Liver (tissue), 9 donors: ENCODE data around the gene CTSA. TPM values are rescaled to one million over a fixed set of nuclear protein-coding genes. Genes with fewer than 3 reads are reported as not detected.

ENCODE experiments used
- DNase-seq: peaks from one replicate; pipeline ENCODE4 v3.0.0-alpha.2; 2017; ENCODE audit warnings: low spot score
- H3K27ac ChIP-seq, 2 donors: one replicate each; pipeline ENCODE4 v1.7.0; 2013; ENCODE audit warnings: inconsistent platforms in 2 of 2, low read length in 2 of 2, control low read depth in 1 of 2, low read depth in 1 of 2, mild to moderate bottlenecking in 1 of 2
- H3K27me3 ChIP-seq, 4 donors: one replicate each; pipeline versions ENCODE4 v1.6.1 to v1.7.0; 2013; ENCODE audit warnings: low read length in 3 of 4, inconsistent platforms in 1 of 4, mild to moderate bottlenecking in 1 of 4, moderate library complexity in 1 of 4; ENCODE audit not compliant: control insufficient read depth in 4 of 4, insufficient read depth in 4 of 4
- H3K36me3 ChIP-seq, 4 donors: one replicate each; pipeline versions ENCODE4 v1.6.1 to v1.7.0; 2013; ENCODE audit warnings: low read length in 3 of 4, mild to moderate bottlenecking in 3 of 4, low read depth in 1 of 4, moderate library complexity in 1 of 4; ENCODE audit not compliant: control insufficient read depth in 4 of 4, insufficient read depth in 3 of 4
- H3K4me1 ChIP-seq, 4 donors: one replicate each; pipeline versions ENCODE4 v1.6.1 to v1.7.0; 2013; ENCODE audit warnings: low read length in 3 of 4, mild to moderate bottlenecking in 3 of 4, moderate library complexity in 1 of 4; ENCODE audit not compliant: control insufficient read depth in 4 of 4, insufficient read depth in 4 of 4
- H3K4me3 ChIP-seq, 3 donors: one replicate each; pipeline versions ENCODE4 v1.6.1 to v1.7.0; 2013; ENCODE audit warnings: low read length in 3 of 3, control low read depth in 1 of 3, low read depth in 1 of 3, mild to moderate bottlenecking in 1 of 3
- H3K9ac ChIP-seq, 2 donors: one replicate each; pipeline ENCODE4 v1.7.0; 2013; ENCODE audit warnings: low read length in 2 of 2, mild to moderate bottlenecking in 2 of 2, moderate library complexity in 2 of 2, control low read depth in 1 of 2, low read depth in 1 of 2
- H3K9me3 ChIP-seq, 4 donors: one replicate each; pipeline versions ENCODE4 v1.6.1 to v1.7.0; 2013; ENCODE audit warnings: low read length in 3 of 4; ENCODE audit not compliant: control insufficient read depth in 4 of 4
- CTCF ChIP-seq: fragments of 150-350 bp; IDR thresholded peaks from 2 replicates; pipeline ENCODE4 v1.5.1; 2017; ENCODE audit warnings: improper control_type of control experiment, low read depth, low read length; ENCODE audit not compliant: missing input control
- EGR1 ChIP-seq, 2 donors: IDR thresholded peaks; 2 replicates each; pipeline ENCODE4 v1.6.1; 2016 to 2018; ENCODE audit warnings: antibody characterized with exemption in 2 of 2, low read depth in 2 of 2
- FOXA2 ChIP-seq: IDR thresholded peaks from 2 replicates; pipeline ENCODE4 v1.6.1; 2016; ENCODE audit warnings: antibody characterized with exemption
- GABPA ChIP-seq, 2 donors: IDR thresholded peaks in 1 of 2; conservative IDR thresholded peaks in 1 of 2; 2 replicates each; pipeline ENCODE4 v1.6.1; 2016; ENCODE audit warnings: antibody characterized with exemption in 2 of 2, mild to moderate bottlenecking in 1 of 2, moderate library complexity in 1 of 2
- HNF4A ChIP-seq, 2 donors: conservative IDR thresholded peaks; 2 replicates each; pipeline ENCODE4 v1.6.1; 2016; ENCODE audit warnings: antibody characterized with exemption in 2 of 2, mild to moderate bottlenecking in 2 of 2
- HNF4G ChIP-seq: IDR thresholded peaks from 2 replicates; pipeline ENCODE4 v1.6.1; 2016; ENCODE audit warnings: antibody characterized with exemption
- NR2F2 ChIP-seq: IDR thresholded peaks from 2 replicates; pipeline ENCODE4 v1.6.1; 2016; ENCODE audit warnings: antibody characterized with exemption
- RAD21 ChIP-seq, 2 donors: IDR thresholded peaks; 2 replicates each; pipeline ENCODE4 v1.6.1; 2016; ENCODE audit warnings: antibody characterized with exemption in 2 of 2, mild to moderate bottlenecking in 2 of 2
- RXRA ChIP-seq, 2 donors: IDR thresholded peaks; 2 replicates each; pipeline ENCODE4 v1.6.1; 2017 to 2018; ENCODE audit warnings: antibody characterized with exemption in 2 of 2, mild to moderate bottlenecking in 1 of 2
- SP1 ChIP-seq: IDR thresholded peaks from 2 replicates; pipeline ENCODE4 v1.6.1; 2018; ENCODE audit warnings: antibody characterized with exemption, mild to moderate bottlenecking
- TAF1 ChIP-seq: conservative IDR thresholded peaks from 2 replicates; pipeline ENCODE4 v1.6.1; 2016; ENCODE audit warnings: antibody characterized with exemption, mild to moderate bottlenecking
- YY1 ChIP-seq: IDR thresholded peaks from 2 replicates; pipeline ENCODE4 v1.6.1; 2016; ENCODE audit warnings: antibody characterized with exemption, mild to moderate bottlenecking
- WGBS: extraction: QIAGEN DNeasy Blood & Tissue Kit; methylation state at CpG from one replicate; pipeline ENCODE4 v1.1.7; 2013; 5-methylcytosine and 5-hydroxymethylcytosine counted together
- polyA plus RNA-seq, 2 donors: library from polyadenylated mRNA; stranded (reverse) in 1 of 2; unstranded in 1 of 2; fragments of 200-250 nt in 1 of 2; fragments of >200 nt in 1 of 2; fragmentation: Nextera tagmentation in 1 of 2; extraction: Ambion mirVana in 1 of 2; gene quantifications; one replicate each; pipeline versions ENCODE4 v1.2.1 to v1.2.3, GENCODE V29; 2013 to 2015
- total RNA-seq, 2 donors: library from RNA; depleted of rRNA; stranded (reverse); fragments of >200 nt; gene quantifications; one replicate each; pipeline ENCODE4 v1.2.3, GENCODE V29; 2014
- TF ChIP-seq, protein P1 (sequence below): IDR thresholded peaks from 2 replicates; pipeline ENCODE4 v1.6.1; 2016; ENCODE audit warnings: antibody characterized with exemption, mild to moderate bottlenecking
- TF ChIP-seq, protein P2 (sequence below): IDR thresholded peaks from 2 replicates; pipeline ENCODE4 v1.6.1; 2016; ENCODE audit warnings: antibody characterized with exemption
- TF ChIP-seq, protein P3 (sequence below): IDR thresholded peaks from 2 replicates; pipeline ENCODE4 v1.6.1; 2016; ENCODE audit warnings: antibody characterized with exemption
- donor health status: healthy.
- donor health status: healthy.
- donor health status: healthy.
- donor health status: healthy.
- donor health status: healthy.

The CTSA gene
- total and polyA plus RNA-seq, 4 donors, result 45.6 to 151 (median 76.4) TPM

DNA sequence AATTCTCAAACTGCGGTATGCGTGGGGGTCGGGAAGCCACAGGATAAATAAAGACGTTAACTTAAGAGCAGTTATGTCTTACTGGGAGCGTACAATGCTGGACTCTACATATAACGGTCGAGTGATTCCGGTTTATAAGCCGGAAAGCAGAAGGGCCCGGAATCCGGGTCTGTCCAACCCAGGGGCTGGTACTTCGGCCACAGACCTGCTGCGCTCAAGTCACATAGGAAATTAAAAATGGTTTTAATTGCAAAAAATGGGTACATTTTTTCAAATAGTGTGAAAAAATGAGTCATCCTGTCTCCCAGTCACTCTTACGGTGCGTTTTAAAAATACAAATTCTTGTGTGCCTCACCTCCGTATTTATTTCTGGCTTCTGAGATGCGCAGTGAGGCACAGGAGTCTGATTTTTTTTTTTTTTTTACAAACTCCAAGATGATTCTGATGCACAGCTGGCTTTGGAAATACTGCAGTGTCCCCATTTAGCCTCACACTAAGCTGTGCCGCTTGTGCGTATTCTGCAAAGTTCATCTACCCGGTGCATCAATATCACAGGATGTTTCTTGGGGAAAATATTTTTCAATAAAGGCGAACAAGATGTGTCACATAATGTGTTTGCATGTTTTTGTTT lies 44.4 kb downstream of the CTSA start:
- no peak for TF ChIP-seq CTCF
- no peak for TF ChIP-seq FOXA2
- no peak for TF ChIP-seq HNF4G
- TF ChIP-seq GABPA (IDR thresholded peaks at IDR 0.05 in 1 of 2, conservative IDR thresholded peaks at IDR 0.05 in 1 of 2), result peak in 1 of 2 donors; percentile 30
- TF ChIP-seq RXRA (IDR thresholded peaks at IDR 0.05), result peak; percentile 11 to 38
- TF ChIP-seq, protein P1, sequence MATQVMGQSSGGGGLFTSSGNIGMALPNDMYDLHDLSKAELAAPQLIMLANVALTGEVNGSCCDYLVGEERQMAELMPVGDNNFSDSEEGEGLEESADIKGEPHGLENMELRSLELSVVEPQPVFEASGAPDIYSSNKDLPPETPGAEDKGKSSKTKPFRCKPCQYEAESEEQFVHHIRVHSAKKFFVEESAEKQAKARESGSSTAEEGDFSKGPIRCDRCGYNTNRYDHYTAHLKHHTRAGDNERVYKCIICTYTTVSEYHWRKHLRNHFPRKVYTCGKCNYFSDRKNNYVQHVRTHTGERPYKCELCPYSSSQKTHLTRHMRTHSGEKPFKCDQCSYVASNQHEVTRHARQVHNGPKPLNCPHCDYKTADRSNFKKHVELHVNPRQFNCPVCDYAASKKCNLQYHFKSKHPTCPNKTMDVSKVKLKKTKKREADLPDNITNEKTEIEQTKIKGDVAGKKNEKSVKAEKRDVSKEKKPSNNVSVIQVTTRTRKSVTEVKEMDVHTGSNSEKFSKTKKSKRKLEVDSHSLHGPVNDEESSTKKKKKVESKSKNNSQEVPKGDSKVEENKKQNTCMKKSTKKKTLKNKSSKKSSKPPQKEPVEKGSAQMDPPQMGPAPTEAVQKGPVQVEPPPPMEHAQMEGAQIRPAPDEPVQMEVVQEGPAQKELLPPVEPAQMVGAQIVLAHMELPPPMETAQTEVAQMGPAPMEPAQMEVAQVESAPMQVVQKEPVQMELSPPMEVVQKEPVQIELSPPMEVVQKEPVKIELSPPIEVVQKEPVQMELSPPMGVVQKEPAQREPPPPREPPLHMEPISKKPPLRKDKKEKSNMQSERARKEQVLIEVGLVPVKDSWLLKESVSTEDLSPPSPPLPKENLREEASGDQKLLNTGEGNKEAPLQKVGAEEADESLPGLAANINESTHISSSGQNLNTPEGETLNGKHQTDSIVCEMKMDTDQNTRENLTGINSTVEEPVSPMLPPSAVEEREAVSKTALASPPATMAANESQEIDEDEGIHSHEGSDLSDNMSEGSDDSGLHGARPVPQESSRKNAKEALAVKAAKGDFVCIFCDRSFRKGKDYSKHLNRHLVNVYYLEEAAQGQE, result peak; percentile 47
- peak in 1 of 2 donors; percentile 17 for TF ChIP-seq RAD21 (IDR thresholded peaks at IDR 0.05)
- TF ChIP-seq, protein P2, sequence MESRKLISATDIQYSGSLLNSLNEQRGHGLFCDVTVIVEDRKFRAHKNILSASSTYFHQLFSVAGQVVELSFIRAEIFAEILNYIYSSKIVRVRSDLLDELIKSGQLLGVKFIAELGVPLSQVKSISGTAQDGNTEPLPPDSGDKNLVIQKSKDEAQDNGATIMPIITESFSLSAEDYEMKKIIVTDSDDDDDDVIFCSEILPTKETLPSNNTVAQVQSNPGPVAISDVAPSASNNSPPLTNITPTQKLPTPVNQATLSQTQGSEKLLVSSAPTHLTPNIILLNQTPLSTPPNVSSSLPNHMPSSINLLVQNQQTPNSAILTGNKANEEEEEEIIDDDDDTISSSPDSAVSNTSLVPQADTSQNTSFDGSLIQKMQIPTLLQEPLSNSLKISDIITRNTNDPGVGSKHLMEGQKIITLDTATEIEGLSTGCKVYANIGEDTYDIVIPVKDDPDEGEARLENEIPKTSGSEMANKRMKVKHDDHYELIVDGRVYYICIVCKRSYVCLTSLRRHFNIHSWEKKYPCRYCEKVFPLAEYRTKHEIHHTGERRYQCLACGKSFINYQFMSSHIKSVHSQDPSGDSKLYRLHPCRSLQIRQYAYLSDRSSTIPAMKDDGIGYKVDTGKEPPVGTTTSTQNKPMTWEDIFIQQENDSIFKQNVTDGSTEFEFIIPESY, result no peak
- TF ChIP-seq, protein P3, sequence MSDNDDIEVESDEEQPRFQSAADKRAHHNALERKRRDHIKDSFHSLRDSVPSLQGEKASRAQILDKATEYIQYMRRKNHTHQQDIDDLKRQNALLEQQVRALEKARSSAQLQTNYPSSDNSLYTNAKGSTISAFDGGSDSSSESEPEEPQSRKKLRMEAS, result no peak
- TF ChIP-seq EGR1 (IDR thresholded peaks at IDR 0.05; ENCODE audit: low read depth in 2 of 2), result no peak
- no peak for TF ChIP-seq HNF4A (conservative IDR thresholded peaks at IDR 0.05)
- no peak for TF ChIP-seq TAF1
- peak; percentile 5 for TF ChIP-seq NR2F2
- peak overlapping the region; percentile 72 to 89 for H3K27ac ChIP-seq
- H3K36me3 ChIP-seq, result peaks cover 4 to 33% (median 31%) of the 10 kb centered on the region in 4 donors
- peak overlapping the region; percentile 70 to 86 (median 80) for H3K4me3 ChIP-seq
- no peaks in the 10 kb centered on the region for H3K27me3 ChIP-seq
- DNase-seq, result no peak
- H3K9me3 ChIP-seq, result no peaks in the 10 kb centered on the region
- WGBS, result 3% methylated on average over 21 of the region's 21 CpGs
- peaks cover 7 to 27% (median 18%) of the 10 kb centered on the region in 4 donors for H3K4me1 ChIP-seq
- H3K9ac ChIP-seq, result peak overlapping the region; percentile 95 to 97

DNA sequence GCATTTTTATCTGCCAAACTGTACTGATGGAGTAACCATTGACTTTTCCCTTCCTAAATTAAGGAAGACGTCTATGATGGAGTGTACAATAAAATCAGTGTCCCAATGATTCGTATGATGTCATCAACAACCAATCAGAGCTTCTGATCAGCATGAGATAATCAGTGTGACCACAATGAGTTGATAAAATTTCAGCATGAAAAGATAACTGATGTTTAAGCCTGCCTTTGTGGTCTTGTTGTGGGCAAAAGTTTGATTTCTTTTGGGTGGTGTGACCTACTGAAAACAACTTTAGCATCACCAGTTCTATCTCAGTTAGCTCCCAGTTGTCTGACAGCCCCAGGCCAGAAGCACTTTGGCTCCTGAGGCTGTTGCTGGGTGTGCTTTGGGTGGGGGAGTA lies 46.6 kb downstream of the CTSA start:
- peaks cover 3 to 18% (median 14%) of the 10 kb centered on the region in 4 donors for H3K4me1 ChIP-seq
- no peaks in the 10 kb centered on the region for H3K27me3 ChIP-seq
- H3K4me3 ChIP-seq, result no peak overlapping the region
- peaks cover 9 to 45% (median 37%) of the 10 kb centered on the region in 4 donors for H3K36me3 ChIP-seq
- WGBS, result 80% methylated on average over 2 of the region's 2 CpGs
- no peaks in the 10 kb centered on the region for H3K9me3 ChIP-seq
- no peak for DNase-seq
- no peak overlapping the region for H3K27ac ChIP-seq
- H3K9ac ChIP-seq, result no peak overlapping the region
- TF ChIP-seq HNF4A (conservative IDR thresholded peaks at IDR 0.05) (no peak), GABPA (IDR thresholded peaks at IDR 0.05 in 1 of 2, conservative IDR thresholded peaks at IDR 0.05 in 1 of 2) (no peak), TAF1 (no peak), RXRA (IDR thresholded peaks at IDR 0.05) (no peak), HNF4G (no peak), SP1 (no peak), CTCF (no peak), YY1 (no peak), NR2F2 (no peak)
- TF ChIP-seq, protein P1, result no peak
